H9 (cell line): ENCODE data around the gene UTS2. TPM values are rescaled to one million over a fixed set of nuclear protein-coding genes. Genes with fewer than 3 reads are reported as not detected.

Experiments used
- DNase-seq: peaks from one replicate; pipeline ENCODE4 v3.0.0-alpha.2; 2017
- H2AFZ ChIP-seq: one replicate; pipeline ENCODE4 v1.6.1; 2013; ENCODE audit warnings: mild to moderate bottlenecking, low read length, control low read depth, moderate library complexity
- H2AK5ac ChIP-seq: 2 replicates; pipeline ENCODE4 v1.6.1; 2013; ENCODE audit warnings: low read length, control low read depth, mixed read lengths; ENCODE audit not compliant: insufficient read length
- H2BK120ac ChIP-seq: one replicate; pipeline ENCODE4 v1.6.1; 2013; ENCODE audit warnings: low read depth, mild to moderate bottlenecking, low read length, control low read depth, inconsistent platforms; ENCODE audit not compliant: poor library complexity, severe bottlenecking
- H2BK12ac ChIP-seq: 2 replicates; pipeline ENCODE4 v1.6.1; 2013; ENCODE audit warnings: low read length, control low read depth, mixed read lengths, low read depth; ENCODE audit not compliant: insufficient read length
- H2BK15ac ChIP-seq: 2 replicates; pipeline ENCODE4 v1.6.1; 2013; ENCODE audit warnings: low read depth, low read length, control low read depth
- H2BK20ac ChIP-seq: one replicate; pipeline ENCODE4 v1.6.1; 2013; ENCODE audit warnings: low read depth, mild to moderate bottlenecking, low read length, control low read depth, inconsistent platforms; ENCODE audit not compliant: poor library complexity, severe bottlenecking
- H2BK5ac ChIP-seq: 2 replicates; pipeline ENCODE4 v1.6.1; 2013; ENCODE audit warnings: low read length, control low read depth, mixed read lengths; ENCODE audit not compliant: insufficient read length
- H3K14ac ChIP-seq: 2 replicates; pipeline ENCODE4 v1.6.1; 2013; ENCODE audit warnings: low read length, control low read depth; ENCODE audit not compliant: insufficient read depth
- H3K18ac ChIP-seq: 2 replicates; pipeline ENCODE4 v1.6.1; 2013; ENCODE audit warnings: low read depth, mild to moderate bottlenecking, mixed read lengths, low read length, control low read depth; ENCODE audit not compliant: insufficient read length
- H3K23ac ChIP-seq: 2 replicates; pipeline ENCODE4 v1.6.1; 2013; ENCODE audit warnings: low read length, control low read depth, mixed read lengths, low read depth; ENCODE audit not compliant: insufficient read length
- H3K23me2 ChIP-seq: 2 replicates; pipeline ENCODE4 v1.6.1; 2013; ENCODE audit warnings: low read depth, mild to moderate bottlenecking, mixed read lengths, low read length, control low read depth; ENCODE audit not compliant: insufficient read length, poor library complexity, severe bottlenecking
- H3K27ac ChIP-seq: 2 replicates; pipeline ENCODE4 v1.5.1; 2013; ENCODE audit warnings: low read length, control low read depth, mixed read lengths, low read depth; ENCODE audit not compliant: insufficient read length
- H3K27me3 ChIP-seq: 2 replicates; pipeline ENCODE4 v1.6.1; 2013; ENCODE audit warnings: low read length, control low read depth, inconsistent platforms; ENCODE audit not compliant: insufficient read depth
- H3K4ac ChIP-seq: 2 replicates; pipeline ENCODE4 v1.6.1; 2013; ENCODE audit warnings: low read depth, mild to moderate bottlenecking, control low read depth, inconsistent platforms, low read length, moderate library complexity
- H3K4me1 ChIP-seq: 2 replicates; pipeline ENCODE4 v1.6.1; 2013; ENCODE audit warnings: low read length, control low read depth, inconsistent platforms; ENCODE audit not compliant: insufficient read depth
- H3K4me2 ChIP-seq: 2 replicates; pipeline ENCODE4 v1.6.1; 2013; ENCODE audit warnings: low read length, control low read depth, mixed read lengths; ENCODE audit not compliant: insufficient read length, insufficient read depth
- H3K56ac ChIP-seq: 2 replicates; pipeline ENCODE4 v1.6.1; 2013; ENCODE audit warnings: low read depth, mild to moderate bottlenecking, mixed read lengths, low read length, control low read depth; ENCODE audit not compliant: insufficient read length
- H3K79me1 ChIP-seq: 2 replicates; pipeline ENCODE4 v1.6.1; 2013; ENCODE audit warnings: low read depth, mild to moderate bottlenecking, moderate library complexity, low read length, control low read depth, inconsistent platforms; ENCODE audit not compliant: insufficient read depth, poor library complexity, severe bottlenecking
- H3K79me2 ChIP-seq: 2 replicates; pipeline ENCODE4 v1.6.1; 2013; ENCODE audit warnings: low read length, control low read depth, inconsistent platforms; ENCODE audit not compliant: insufficient read depth
- H3K9ac ChIP-seq: 2 replicates; pipeline ENCODE4 v1.6.1; 2013; ENCODE audit warnings: low read length, control low read depth, mixed read lengths; ENCODE audit not compliant: insufficient read length; ENCODE audit errors: extremely low read depth
- H3K9me3 ChIP-seq: one replicate; pipeline ENCODE4 v1.6.1; 2013; ENCODE audit warnings: low read depth, low read length, inconsistent platforms; ENCODE audit not compliant: control insufficient read depth
- H3T11ph ChIP-seq: one replicate; pipeline ENCODE4 v1.6.1; 2013; ENCODE audit warnings: mild to moderate bottlenecking, low read length, control low read depth, inconsistent platforms
- H4K20me1 ChIP-seq: one replicate; pipeline ENCODE4 v1.6.1; 2013; ENCODE audit not compliant: control insufficient read depth, insufficient read length, insufficient read depth
- H4K5ac ChIP-seq: 2 replicates; pipeline ENCODE4 v1.6.1; 2013; ENCODE audit warnings: low read depth, mild to moderate bottlenecking, mixed read lengths, low read length, control low read depth; ENCODE audit not compliant: insufficient read length
- H4K8ac ChIP-seq: replicated peaks from 2 replicates; pipeline ENCODE4 v1.6.1; 2013; ENCODE audit warnings: low read length, control low read depth, mixed read lengths, low read depth; ENCODE audit not compliant: insufficient read length
- H4K91ac ChIP-seq: 2 replicates; pipeline ENCODE4 v1.6.1; 2013; ENCODE audit warnings: low read depth, mild to moderate bottlenecking, moderate library complexity, mixed read lengths, low read length, control low read depth; ENCODE audit not compliant: insufficient read length
- H3K27ac Mint-ChIP-seq, 3 experiments: 2 replicates in 2 of 3; 3 replicates in 1 of 3; pipeline ENCODE4 v1.8.0; 2020 to 2021; ENCODE audit warnings: mixed read lengths in 3 of 3, mild to moderate bottlenecking in 1 of 3, moderate library complexity in 1 of 3
- H3K27me3 Mint-ChIP-seq: 2 replicates; pipeline ENCODE4 v1.8.0; 2021; ENCODE audit warnings: low read depth, mild to moderate bottlenecking, moderate library complexity, mixed read lengths
- H3K36me3 Mint-ChIP-seq, 3 experiments: 2 replicates in 2 of 3; 3 replicates in 1 of 3; pipeline ENCODE4 v1.8.0; 2020 to 2021; ENCODE audit warnings: low read depth in 3 of 3, mixed read lengths in 3 of 3; ENCODE audit not compliant: insufficient read depth in 1 of 3
- H3K4me1 Mint-ChIP-seq, 2 experiments: 2 replicates each; pipeline ENCODE4 v1.8.0; 2020; ENCODE audit warnings: mixed read lengths in 2 of 2
- H3K4me3 Mint-ChIP-seq, 2 experiments: 2 replicates in 1 of 2; 3 replicates in 1 of 2; pipeline ENCODE4 v1.8.0; 2020 to 2021; ENCODE audit warnings: mild to moderate bottlenecking in 2 of 2, mixed read lengths in 2 of 2, moderate library complexity in 1 of 2
- H3K9me3 Mint-ChIP-seq, 2 experiments: 2 replicates in 1 of 2; 3 replicates in 1 of 2; pipeline ENCODE4 v1.8.0; 2020; ENCODE audit warnings: mild to moderate bottlenecking in 2 of 2, mixed read lengths in 2 of 2, moderate library complexity in 1 of 2
- CTCF ChIP-seq: fragments of 200-600 bp; sonication (generic); conservative IDR thresholded peaks from 3 replicates; pipeline ENCODE4 v1.8.0; 2021; ENCODE audit warnings: antibody characterized with exemption, mild to moderate bottlenecking
- WGBS: extraction: QIAGEN DNeasy Blood & Tissue Kit; methylation state at CpG from one replicate; pipeline ENCODE4 v1.1.7; 2013; ENCODE audit warnings: missing lambda C conversion rate, low lambda C conversion rate, mixed read lengths; ENCODE audit not compliant: insufficient read length; ENCODE audit errors: extremely low coverage; 5-methylcytosine and 5-hydroxymethylcytosine counted together
- total RNA-seq: library from RNA; stranded (reverse); gene quantifications from 2 replicates; pipeline ENCODE4 v1.2.1, GENCODE V29; 2021

UTS2 gene
- total RNA-seq, 1 experiment from 2014 or later: not detected

- Histone ChIP-seq H4K20me1 (no peaks in the 10 kb centered on the region), H3K23me2 (no peaks in the 10 kb centered on the region), H4K91ac (no peak overlapping the region), H2AK5ac (no peak overlapping the region), H3K56ac (no peak overlapping the region), H3K79me2 (no peaks in the 10 kb centered on the region), H3K9me3 (no peaks in the 10 kb centered on the region), H3K79me1 (no peaks in the 10 kb centered on the region), H2BK12ac (no peak overlapping the region), H2BK120ac (no peak overlapping the region), H3K4ac (no peak overlapping the region), H3K27ac (no peak overlapping the region), H3K23ac (no peak overlapping the region), H3T11ph (no peak overlapping the region), H3K18ac (no peak overlapping the region), H3K27me3 (no peaks in the 10 kb centered on the region), H3K4me1 (no peaks in the 10 kb centered on the region), H2BK5ac (no peak overlapping the region), H4K8ac (no peak overlapping the region), H3K9ac (no peak overlapping the region), H4K5ac (no peak overlapping the region), H2AFZ (no peak overlapping the region), H2BK15ac (no peak overlapping the region), H2BK20ac (no peak overlapping the region), H3K14ac (no peak overlapping the region), H3K4me2 (no peak overlapping the region)
- WGBS: no CpG with 5 or more reads among the region's 9 CpGs
- no peak overlapping the region for H3K27ac Mint-ChIP-seq
- H3K9me3 Mint-ChIP-seq: no peaks in the 10 kb centered on the region
- peaks cover 4 to 24% (median 24%) of the 10 kb centered on the region in 3 experiments; a peak in 6 of 7 replicates for H3K36me3 Mint-ChIP-seq
- TF ChIP-seq CTCF: no peak
- H3K4me3 Mint-ChIP-seq: no peak overlapping the region
- no peaks in the 10 kb centered on the region for H3K27me3 Mint-ChIP-seq
- DNase-seq: no peak
- peaks cover 0 to 2% of the 10 kb centered on the region in 2 experiments; a peak in 1 of 4 replicates for H3K4me1 Mint-ChIP-seq
These were observed 47.4 kb downstream of the UTS2 start for GRCh38 chr1:7805460-7805859.

Other genes starting within 250 kb of the UTS2 start
- 42.9 and 46.8 TPM in 2 replicates for gene VAMP3, start 81.8 kb downstream of the UTS2 start, total RNA-seq
- 9.0 and 9.3 TPM in 2 replicates for gene PER3, start 68.8 kb downstream of the UTS2 start, total RNA-seq
- gene TNFRSF9, start 87.8 kb upstream of the UTS2 start, total RNA-seq: not detected in 2 replicates
- gene PARK7, start 108.6 kb upstream of the UTS2 start, total RNA-seq: 370 and 379 TPM in 2 replicates
- gene ERRFI1, start 173.2 kb upstream of the UTS2 start, total RNA-seq: 19.2 and 20.8 TPM in 2 replicates